Measurements from ENCODE around the gene TRAPPC14.

DNA sequence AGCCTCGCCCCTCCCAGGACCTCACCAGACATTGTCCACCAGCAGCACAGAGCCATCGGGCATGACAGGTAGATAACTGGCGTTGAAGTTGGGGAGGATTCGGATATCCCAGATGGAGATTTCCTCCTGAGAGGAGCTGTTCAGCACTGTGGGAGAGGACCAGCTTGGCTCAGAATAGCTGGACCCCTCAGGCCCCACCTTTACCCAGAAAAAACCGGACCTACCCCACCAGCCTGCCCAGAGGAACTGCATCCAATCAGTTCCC lies 1.5 kb downstream of the TRAPPC14 start:
- no peak for TF ChIP-seq POLR2A (IDR thresholded peaks at IDR 0.05)
- TF ChIP-seq, protein P1, sequence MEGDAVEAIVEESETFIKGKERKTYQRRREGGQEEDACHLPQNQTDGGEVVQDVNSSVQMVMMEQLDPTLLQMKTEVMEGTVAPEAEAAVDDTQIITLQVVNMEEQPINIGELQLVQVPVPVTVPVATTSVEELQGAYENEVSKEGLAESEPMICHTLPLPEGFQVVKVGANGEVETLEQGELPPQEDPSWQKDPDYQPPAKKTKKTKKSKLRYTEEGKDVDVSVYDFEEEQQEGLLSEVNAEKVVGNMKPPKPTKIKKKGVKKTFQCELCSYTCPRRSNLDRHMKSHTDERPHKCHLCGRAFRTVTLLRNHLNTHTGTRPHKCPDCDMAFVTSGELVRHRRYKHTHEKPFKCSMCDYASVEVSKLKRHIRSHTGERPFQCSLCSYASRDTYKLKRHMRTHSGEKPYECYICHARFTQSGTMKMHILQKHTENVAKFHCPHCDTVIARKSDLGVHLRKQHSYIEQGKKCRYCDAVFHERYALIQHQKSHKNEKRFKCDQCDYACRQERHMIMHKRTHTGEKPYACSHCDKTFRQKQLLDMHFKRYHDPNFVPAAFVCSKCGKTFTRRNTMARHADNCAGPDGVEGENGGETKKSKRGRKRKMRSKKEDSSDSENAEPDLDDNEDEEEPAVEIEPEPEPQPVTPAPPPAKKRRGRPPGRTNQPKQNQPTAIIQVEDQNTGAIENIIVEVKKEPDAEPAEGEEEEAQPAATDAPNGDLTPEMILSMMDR (IDR thresholded peaks at IDR 0.05): no peak

All from thyroid gland (tissue), 4 donors.